VCaP (cell line): Measurements from ENCODE around the gene RERE.

Source experiments
- H3K27ac ChIP-seq: fragments of 450-650 bp; 2 replicates; pipeline ENCODE4 v1.5.1; 2017
- CTCF ChIP-seq: fragments of 450-650 bp; conservative IDR thresholded peaks from 2 replicates; pipeline ENCODE4 v1.5.1; 2017; ENCODE audit warnings: mild to moderate bottlenecking, moderate library complexity

Gene RERE

GRCh38 chr1:8409606-8410005 is 407.8 kb downstream of the RERE start:
- peak overlapping the region; percentile 99 for H3K27ac ChIP-seq

GRCh38 chr1:8409106-8409505 is 408.3 kb downstream of the RERE start:
- peak; percentile 73 for TF ChIP-seq CTCF
- H3K27ac ChIP-seq: peak overlapping the region; percentile 99

More at GRCh38 chr1:8409606-8410005, 407.8 kb downstream of the RERE start:
- no peak for TF ChIP-seq CTCF

GRCh38 chr1:8408151-8408839 is 409.1 kb downstream of the RERE start:
- TF ChIP-seq CTCF: no peak
- peak overlapping the region; percentile 99 for H3K27ac ChIP-seq

GRCh38 chr1:8407652-8408051 is 409.8 kb downstream of the RERE start:
- H3K27ac ChIP-seq: peak overlapping the region; percentile 99
- TF ChIP-seq CTCF: no peak

- peak overlapping the region; percentile 99 for H3K27ac ChIP-seq
- TF ChIP-seq CTCF: no peak
These were observed 410.5 kb downstream of the RERE start for GRCh38 chr1:8406960-8407359.

GRCh38 chr1:8406011-8406410 is 411.4 kb downstream of the RERE start:
- H3K27ac ChIP-seq: peak overlapping the region; percentile 99
- TF ChIP-seq CTCF: no peak

GRCh38 chr1:8404460-8405370 is 412.7 kb downstream of the RERE start:
- no peak for TF ChIP-seq CTCF
- H3K27ac ChIP-seq: peak overlapping the region; percentile 99
